ENCODE data around the gene GSG1L.

Gene GSG1L

GRCh38 chr16:28090646-28091377 lies 27.3 kb upstream of the GSG1L start:
- no peak for DNase-seq

DNA sequence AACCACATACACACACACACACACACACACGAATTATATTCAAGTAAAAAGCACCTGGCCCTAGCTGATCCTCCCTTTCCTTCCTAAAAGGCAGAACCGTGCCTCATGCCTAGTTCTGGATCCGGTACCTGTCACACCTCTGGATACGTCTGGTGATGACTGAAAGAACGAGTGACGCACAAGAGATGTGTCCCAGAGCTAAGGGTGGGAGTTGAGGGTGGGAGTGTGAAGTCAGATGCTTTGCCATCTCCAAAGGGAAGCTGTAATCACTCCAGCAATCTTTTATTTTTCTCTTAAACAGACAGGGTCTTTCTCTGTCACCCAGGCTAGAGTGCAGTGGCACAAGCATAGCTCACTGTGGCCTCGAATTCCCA lies 26.5 kb upstream of the GSG1L start:
- no peak for DNase-seq

DNA sequence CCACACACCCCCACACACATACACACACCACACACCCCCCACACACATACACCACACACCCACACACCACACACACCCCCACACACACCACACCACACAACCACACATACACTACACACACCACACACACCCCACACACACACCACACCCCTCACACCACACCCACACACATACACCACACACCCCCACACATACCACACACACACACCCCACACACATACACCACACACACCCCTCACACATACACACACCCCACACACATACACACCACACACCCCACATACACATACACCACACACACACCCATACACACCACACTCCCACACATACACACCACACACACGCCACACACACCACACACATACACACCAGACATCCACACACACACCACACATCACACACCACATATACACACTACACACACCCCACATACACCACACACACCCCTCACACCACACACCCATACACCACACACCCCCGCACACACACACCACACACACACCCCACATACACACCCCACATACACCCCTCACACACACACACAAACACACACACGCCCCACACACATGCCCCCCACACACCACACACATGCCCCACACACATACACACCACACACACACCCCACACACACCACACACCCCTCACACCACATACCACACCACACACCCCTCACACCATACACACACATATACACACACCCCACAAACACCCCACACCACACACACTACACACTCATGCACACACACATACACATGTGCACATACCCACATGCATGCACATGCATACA lies 25.9 kb upstream of the GSG1L start:
- DNase-seq = no peak

DNA sequence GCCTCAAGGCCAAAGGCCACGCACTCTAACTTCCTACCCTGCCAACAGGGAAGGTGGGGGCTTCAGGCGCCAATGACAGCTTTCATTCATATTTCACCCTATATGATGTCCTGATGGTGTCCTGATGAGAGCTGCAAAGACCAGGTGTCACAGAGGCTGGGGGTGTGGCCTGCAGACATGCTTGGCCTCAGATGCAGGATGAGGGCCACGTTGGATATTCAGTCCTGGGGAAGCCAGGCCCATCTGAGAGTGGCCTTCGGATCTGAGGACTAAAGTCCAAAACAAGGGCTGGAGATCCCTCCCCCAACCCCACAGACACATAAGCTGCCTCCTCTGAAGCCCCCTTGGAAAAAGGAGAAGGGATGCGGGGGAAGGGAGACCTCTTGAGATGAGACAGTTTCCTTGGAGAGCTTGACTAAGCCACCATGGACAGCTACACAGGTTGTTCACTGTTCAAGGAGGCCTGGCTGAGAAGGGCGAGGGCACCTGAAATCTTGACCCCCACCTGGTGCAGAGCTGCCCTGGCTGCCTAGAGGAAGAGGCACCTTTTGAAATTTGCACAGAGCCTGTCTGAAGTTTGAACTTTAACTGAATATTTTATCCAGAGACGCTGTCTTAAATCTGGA lies 24.3 kb upstream of the GSG1L start:
- DNase-seq = no peak

GRCh38 chr16:28087140-28087660 lies 23.7 kb upstream of the GSG1L start:
- no peak for DNase-seq

DNA sequence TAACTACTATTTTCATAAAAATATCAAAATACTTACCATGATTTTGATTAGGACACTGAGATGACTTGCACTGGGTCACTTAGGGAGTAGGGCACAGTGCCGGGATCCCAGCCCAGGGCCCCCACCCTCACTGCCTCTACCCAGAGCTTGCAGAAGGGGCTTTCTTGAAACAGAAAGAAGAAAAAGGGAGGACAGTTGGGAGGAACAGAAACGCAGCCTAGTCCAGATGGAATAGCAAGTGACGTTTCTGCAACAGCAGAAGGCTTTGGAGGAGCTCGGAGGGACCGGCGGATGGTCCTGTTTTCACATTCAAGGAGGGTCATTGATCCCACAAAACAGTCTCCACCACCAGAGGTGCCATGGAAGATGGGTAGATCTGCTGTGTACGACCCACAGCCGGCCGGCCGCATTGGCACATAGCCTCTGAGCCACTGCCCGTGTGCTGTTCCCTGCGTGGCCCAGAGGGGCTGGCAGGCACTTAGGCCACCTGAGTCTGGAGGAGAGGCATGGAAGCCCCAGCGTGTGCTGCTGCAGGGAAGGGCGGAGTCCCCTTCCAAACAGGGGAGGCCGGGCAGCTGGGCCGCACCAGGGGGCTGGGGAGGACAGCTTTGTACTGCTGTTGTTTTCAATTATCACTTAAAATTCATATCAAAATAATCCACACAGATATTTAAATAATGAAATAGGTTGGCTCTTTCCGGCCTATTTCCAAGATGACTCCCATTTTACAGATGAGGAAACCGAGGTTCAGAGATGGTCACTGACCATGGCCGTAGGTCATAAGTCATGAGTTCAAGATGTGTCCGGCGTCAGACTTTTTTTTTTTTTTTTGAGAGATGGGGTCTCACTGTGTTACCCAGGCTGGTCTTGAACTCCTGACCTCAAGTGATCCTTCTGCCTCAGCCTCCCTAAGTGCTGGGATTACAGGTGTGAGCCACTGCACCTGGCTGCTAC lies 22.9 kb upstream of the GSG1L start:
- no peak for DNase-seq

- DNase-seq = no peak
Measured at GRCh38 chr16:28085389-28086171, 22.1 kb upstream of the GSG1L start.

DNA sequence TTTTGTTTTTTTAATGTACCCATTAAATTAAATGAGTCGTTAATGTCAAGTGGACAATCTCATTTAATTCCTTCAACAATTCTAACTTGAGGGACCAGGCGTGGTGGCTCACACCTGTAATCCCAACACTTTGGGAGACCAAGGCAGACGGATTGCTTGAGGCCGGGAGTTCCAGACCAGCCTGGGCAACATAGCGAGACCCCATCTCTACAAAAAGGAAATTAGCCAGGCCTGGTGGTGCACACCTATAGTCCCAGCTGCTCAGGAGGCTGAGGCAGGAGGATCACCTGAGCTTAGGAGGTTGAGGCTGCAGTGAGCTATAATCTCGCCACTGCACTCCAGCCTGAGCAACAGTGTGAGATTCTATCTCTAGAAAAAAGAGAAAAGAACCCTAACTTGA lies 20.7 kb upstream of the GSG1L start:
- no peak for DNase-seq

GRCh38 chr16:28082624-28083023 lies 19.1 kb upstream of the GSG1L start:
- no peak for DNase-seq

DNA sequence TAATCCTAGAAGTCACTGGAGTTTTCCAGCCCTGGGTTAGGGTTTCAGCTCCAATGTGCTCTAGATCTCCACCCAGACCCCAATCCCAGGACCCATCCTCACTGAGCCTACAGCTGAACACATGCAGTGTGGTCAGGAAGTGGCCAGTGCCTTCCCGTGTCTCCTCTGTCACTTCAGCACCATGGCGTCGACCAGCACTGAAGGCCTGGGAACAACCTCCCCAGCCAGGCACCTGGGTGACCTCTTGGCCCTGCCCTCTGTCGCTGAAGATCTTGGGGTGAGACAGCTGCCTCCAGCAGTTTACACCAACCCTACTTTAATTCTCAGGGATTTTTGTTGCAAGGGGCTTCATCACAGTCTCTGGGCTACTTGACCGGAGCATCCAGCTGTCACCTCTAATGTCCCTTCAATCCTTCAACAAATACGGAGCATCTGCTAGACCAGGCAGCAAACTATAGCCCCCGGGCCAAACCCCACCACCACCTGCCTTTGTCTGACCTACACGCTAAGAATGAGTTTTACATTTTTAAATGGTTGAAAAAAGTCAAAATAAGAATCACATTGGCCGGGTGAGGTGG lies 18.0 kb upstream of the GSG1L start:
- no peak for DNase-seq

- DNase-seq = no peak
Measured at GRCh38 chr16:28078261-28078660, 14.7 kb upstream of the GSG1L start.

GRCh38 chr16:28073836-28074235 lies 10.3 kb upstream of the GSG1L start:
- DNase-seq = no peak

GRCh38 chr16:28072087-28072486 lies 8.6 kb upstream of the GSG1L start:
- DNase-seq = no peak

- no peak for DNase-seq
Measured at GRCh38 chr16:28069971-28070794, 6.7 kb upstream of the GSG1L start.

- no peak for DNase-seq
Measured at GRCh38 chr16:28068976-28069375, 5.5 kb upstream of the GSG1L start.

- DNase-seq = no peak
Measured at GRCh38 chr16:28067604-28068379, 4.3 kb upstream of the GSG1L start.

DNA sequence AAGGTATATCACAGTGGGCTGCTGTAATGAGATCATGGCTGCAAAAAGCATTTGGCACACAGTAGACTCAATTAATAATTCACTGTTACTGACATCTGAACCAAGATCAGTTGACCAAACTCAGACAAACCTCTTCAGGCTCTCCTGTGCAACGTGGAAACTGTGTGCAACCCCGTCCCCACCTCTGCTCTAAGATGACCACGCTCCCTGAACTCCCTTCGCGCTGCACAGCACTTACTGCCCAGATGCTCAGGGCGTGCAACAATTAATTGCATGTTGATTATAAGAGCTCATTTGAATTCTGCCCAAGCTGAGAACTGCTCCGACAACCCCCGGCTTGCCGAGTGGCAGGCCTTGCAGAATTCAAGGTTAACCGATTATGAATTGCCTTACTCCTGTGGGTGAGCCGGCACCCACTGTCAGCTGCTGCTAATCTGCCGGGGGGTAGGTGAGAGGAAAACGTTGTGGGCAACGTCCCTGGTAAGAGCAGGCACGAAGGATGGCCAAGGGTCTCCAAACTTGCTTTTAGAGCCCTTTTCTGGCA lies 1.3 kb upstream of the GSG1L start:
- no peak for DNase-seq

DNA sequence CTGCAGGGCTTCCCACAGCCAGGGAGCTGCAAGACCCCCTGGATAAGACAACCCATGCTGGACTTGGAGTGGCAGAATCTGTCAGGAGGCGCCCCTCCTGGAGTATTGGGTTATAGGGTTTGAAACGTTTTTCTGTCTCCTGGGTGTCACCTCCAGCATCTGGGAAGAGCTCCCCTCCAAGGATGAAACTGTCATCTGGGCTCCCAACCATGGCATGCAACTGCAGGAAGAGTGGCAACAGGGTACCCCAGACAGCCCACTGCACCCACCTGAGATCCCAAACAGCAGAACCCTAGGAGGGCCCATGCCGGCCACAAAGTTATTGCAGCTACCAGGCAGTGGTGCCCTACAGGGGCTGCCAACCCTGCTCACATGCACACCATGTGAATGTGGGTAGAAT lies 636 bp upstream of the GSG1L start:
- DNase-seq = no peak

- no peak for DNase-seq
Measured at GRCh38 chr16:28062847-28063521, 530 bp downstream of the GSG1L start.

Measured in NCI-H2171 treated with DMSO at 0.1 percent for 48 hours (cell line).